ENCODE results near the gene TNFRSF4. TPM values are rescaled to one million over a fixed set of nuclear protein-coding genes. Genes with fewer than 3 reads are reported as not detected.

Gene TNFRSF4
- total and polyA plus RNA-seq, 7 donors = 0.95 to 8.6 (median 1.2) TPM; not detected in 2

DNA sequence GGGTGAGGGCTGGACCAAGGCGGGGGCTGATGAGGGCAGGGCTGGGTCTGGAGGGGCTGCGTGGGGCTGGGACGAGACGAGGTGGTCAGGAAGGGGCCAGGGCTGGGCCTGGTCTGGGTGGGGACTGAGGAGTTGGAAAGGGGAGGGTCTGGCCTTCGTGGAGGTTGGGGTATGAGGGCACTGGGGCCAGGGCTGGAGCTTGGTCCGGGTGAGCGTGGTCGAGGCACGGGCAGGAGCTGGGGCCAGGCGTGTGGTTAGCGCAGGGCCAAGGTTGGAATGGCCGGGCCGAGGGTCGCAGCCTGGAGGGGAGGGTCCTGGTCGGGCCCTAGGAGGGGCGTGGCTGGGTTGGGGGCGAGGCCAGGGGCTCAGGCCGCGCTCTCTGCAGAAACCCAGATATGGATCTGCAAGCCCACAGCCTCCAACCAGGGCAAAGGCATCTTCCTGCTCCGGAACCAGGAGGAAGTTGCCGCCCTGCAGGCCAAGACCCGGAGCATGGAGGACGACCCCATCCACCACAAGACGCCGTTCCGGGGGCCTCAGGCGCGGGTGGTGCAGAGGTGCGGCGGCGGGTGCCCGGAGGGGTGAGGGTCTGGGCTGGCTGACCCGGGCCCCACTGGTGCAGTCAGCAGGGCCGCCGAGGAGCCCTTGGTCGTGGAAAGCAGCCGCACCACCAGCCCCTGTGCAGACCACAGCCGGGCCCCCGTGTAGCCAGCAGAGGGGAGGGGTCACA, 31.3 kb downstream of the TNFRSF4 start:
- Histone ChIP-seq H3K27ac (no peak overlapping the region), H3K27me3 (peaks cover 0 to 30% (median 30%) of the 10 kb centered on the region in 3 donors), H3K36me3 (no peaks in the 10 kb centered on the region), H3K4me3 (no peak overlapping the region), H3K9me3 (no peaks in the 10 kb centered on the region), H3K4me1 (no peaks in the 10 kb centered on the region)
- intact Hi-C loops (cut with DNase I) = no loop called here
- DNase-seq = no peak
- TF ChIP-seq CTCF (IDR thresholded peaks at IDR 0.05) = no peak
- TF ChIP-seq POLR2A (IDR thresholded peaks at IDR 0.05) = no peak
- TF ChIP-seq EP300 (IDR thresholded peaks at IDR 0.05) = no peak
- no peak for TF ChIP-seq POLR2AphosphoS5 (IDR thresholded peaks at IDR 0.05)
- 55 to 77% methylated on average over 39 of the region's 39 CpGs for WGBS, 2 donors

- Histone ChIP-seq H3K4me1 (no peaks in the 10 kb centered on the region), H3K36me3 (no peaks in the 10 kb centered on the region), H3K27me3 (peaks cover 0 to 37% (median 35%) of the 10 kb centered on the region in 3 donors), H3K4me3 (no peak overlapping the region), H3K27ac (no peak overlapping the region), H3K9me3 (no peaks in the 10 kb centered on the region)
- DNase-seq = no peak
- 73 to 82% methylated on average over 21 of the region's 21 CpGs for WGBS, 2 donors
- intact Hi-C loops (cut with DNase I) = no loop called here
- TF ChIP-seq EP300 (IDR thresholded peaks at IDR 0.05) (no peak), POLR2AphosphoS5 (IDR thresholded peaks at IDR 0.05) (no peak), CTCF (IDR thresholded peaks at IDR 0.05) (no peak), POLR2A (IDR thresholded peaks at IDR 0.05) (no peak)
These were observed 32.0 kb downstream of the TNFRSF4 start for GRCh38 chr1:1181938-1182410.

DNA sequence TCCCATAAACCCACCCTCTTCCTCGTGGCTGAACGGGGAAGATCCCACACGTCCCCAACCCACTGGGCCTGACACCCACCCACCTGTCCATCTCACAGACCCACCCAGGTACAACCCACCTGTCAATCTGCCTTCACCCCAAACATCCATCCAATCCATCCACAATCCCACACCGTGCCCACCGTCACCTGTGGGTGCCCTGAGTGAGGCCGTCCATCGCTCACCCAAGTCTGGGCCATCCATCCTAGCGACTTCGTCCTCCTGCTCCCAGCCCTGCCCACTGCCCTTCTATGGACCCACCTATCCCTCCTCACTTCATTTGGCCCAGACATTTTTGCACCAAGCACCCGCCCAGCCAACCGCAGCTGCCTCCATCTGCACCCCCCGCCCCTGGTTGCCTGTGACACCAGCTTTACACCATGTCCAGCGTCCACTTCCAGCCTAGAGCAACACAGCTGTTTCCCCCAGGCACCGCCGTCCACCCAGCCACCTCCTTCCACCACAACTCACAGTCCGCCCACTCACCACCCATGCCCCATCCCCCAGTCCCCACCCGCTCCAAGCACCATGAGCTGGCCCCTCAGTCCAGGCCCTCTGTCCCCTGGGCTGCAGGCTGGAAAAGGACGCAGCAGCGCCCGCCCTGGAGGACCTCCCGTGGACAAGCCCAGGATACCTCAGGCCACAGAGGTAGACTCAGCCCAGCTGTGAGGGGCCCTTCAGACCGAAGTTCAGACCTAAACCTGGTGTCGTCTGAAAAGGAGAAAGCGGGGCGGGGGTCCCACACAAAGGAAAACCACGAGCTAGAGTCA, 32.6 kb downstream of the TNFRSF4 start:
- Histone ChIP-seq H3K27me3 (peaks cover under 1 to 44% (median 41%) of the 10 kb centered on the region in 3 donors), H3K36me3 (no peaks in the 10 kb centered on the region), H3K4me1 (no peaks in the 10 kb centered on the region), H3K27ac (no peak overlapping the region), H3K4me3 (no peak overlapping the region), H3K9me3 (no peaks in the 10 kb centered on the region)
- no peak for TF ChIP-seq CTCF (IDR thresholded peaks at IDR 0.05)
- TF ChIP-seq POLR2AphosphoS5 (IDR thresholded peaks at IDR 0.05) = no peak
- no peak for TF ChIP-seq EP300 (IDR thresholded peaks at IDR 0.05)
- DNase-seq = no peak
- intact Hi-C loops (cut with DNase I) = no loop called here
- 90 to 91% methylated on average over 26 of the region's 26 CpGs for WGBS, 2 donors

DNA sequence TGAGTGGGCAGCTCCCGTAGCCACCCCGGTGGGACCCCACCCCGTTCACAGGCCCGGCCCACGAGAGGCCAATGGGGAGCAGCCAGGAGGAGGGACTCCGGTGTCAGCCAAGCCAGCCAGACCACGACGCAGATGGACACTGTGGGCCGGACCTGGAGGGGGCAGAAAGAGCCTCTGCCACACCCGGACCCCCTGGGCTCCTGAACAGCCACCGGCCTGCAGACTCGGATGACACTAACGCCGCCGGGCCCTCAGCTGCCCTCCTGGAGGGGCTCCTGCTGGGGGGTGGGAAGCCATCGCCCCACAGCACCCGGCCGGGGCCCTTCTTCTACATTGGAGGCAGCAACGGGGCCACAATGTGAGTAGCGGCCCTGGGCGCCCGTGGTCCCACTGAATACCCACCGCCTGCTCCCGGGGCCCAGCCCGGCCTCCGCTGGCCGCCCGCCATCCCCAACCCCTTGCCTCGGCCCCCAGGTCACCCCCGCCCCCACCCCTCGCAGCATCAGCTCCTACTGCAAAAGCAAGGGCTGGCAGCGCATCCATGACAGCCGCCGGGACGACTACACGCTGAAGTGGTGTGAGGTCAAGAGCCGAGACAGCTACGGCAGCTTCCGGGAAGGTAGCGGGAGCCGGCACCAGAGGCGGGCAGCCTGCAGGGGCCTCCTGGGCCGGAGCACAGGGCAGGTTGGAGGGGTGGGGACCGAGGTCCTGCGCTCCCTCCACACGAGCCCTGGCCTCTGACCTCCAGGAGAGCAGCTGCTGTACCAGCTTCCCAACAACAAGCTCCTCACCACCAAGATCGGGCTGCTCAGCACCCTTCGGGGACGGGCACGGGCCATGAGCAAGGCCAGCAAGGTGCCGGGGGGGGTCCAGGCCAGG, 33.7 kb downstream of the TNFRSF4 start:
- Histone ChIP-seq H3K27me3 (peaks cover 3 to 55% (median 45%) of the 10 kb centered on the region in 3 donors), H3K27ac (no peak overlapping the region), H3K4me1 (no peaks in the 10 kb centered on the region), H3K36me3 (no peaks in the 10 kb centered on the region), H3K9me3 (no peaks in the 10 kb centered on the region), H3K4me3 (no peak overlapping the region)
- intact Hi-C loops (cut with DNase I) = no loop called here
- TF ChIP-seq POLR2A (IDR thresholded peaks at IDR 0.05) (no peak), POLR2AphosphoS5 (IDR thresholded peaks at IDR 0.05) (no peak), EP300 (IDR thresholded peaks at IDR 0.05) (no peak), CTCF (IDR thresholded peaks at IDR 0.05) (no peak)
- 85 to 87% methylated on average over 51 of the region's 51 CpGs for WGBS, 2 donors
- DNase-seq = no peak

Data from sigmoid colon (tissue), 7 donors.